Measurements from ENCODE around the gene MLXIP.

MLXIP gene

GRCh38 chr12:122126713-122127597 lies 48.4 kb downstream of the MLXIP start:
- no peak for DNase-seq

- DNase-seq: no peak
Observed at GRCh38 chr12:122127839-122128238, 49.3 kb downstream of the MLXIP start.

GRCh38 chr12:122128481-122128880 lies 49.9 kb downstream of the MLXIP start:
- no peak for DNase-seq

GRCh38 chr12:122129131-122129530 lies 50.6 kb downstream of the MLXIP start:
- DNase-seq: no peak

GRCh38 chr12:122130150-122130549 lies 51.6 kb downstream of the MLXIP start:
- DNase-seq: no peak

- no peak for DNase-seq
Observed at GRCh38 chr12:122133192-122133950, 54.8 kb downstream of the MLXIP start.

GRCh38 chr12:122135437-122136031 lies 57.0 kb downstream of the MLXIP start:
- no peak for DNase-seq

GRCh38 chr12:122137229-122137628 lies 58.7 kb downstream of the MLXIP start:
- DNase-seq: no peak

- no peak for DNase-seq
Observed at GRCh38 chr12:122137681-122138080, 59.1 kb downstream of the MLXIP start.

GRCh38 chr12:122138181-122138580 lies 59.6 kb downstream of the MLXIP start:
- no peak for DNase-seq

- DNase-seq: no peak
Observed at GRCh38 chr12:122138616-122139015, 60.1 kb downstream of the MLXIP start.

- no peak for DNase-seq
Observed at GRCh38 chr12:122139266-122139665, 60.7 kb downstream of the MLXIP start.

- no peak for DNase-seq
Observed at GRCh38 chr12:122139941-122140340, 61.4 kb downstream of the MLXIP start.

GRCh38 chr12:122140467-122141257 lies 62.1 kb downstream of the MLXIP start:
- DNase-seq: no peak

- DNase-seq: no peak
Observed at GRCh38 chr12:122141911-122142725, 63.6 kb downstream of the MLXIP start.

GRCh38 chr12:122142857-122143256 lies 64.3 kb downstream of the MLXIP start:
- no peak for DNase-seq

GRCh38 chr12:122144885-122145284 lies 66.3 kb downstream of the MLXIP start:
- DNase-seq: no peak

GRCh38 chr12:122145505-122146330 lies 67.2 kb downstream of the MLXIP start:
- DNase-seq: no peak

GRCh38 chr12:122147514-122148290 lies 69.1 kb downstream of the MLXIP start:
- no peak for DNase-seq

GRCh38 chr12:122148657-122149056 lies 70.1 kb downstream of the MLXIP start:
- no peak for DNase-seq

Measured in activated effector memory CD4-positive, alpha-beta T cell treated with Interleukin-2 at 50 U/mL for 16 hours (primary cell).